ENCODE measurements around the gene FAM168A. TPM values are rescaled to one million over a fixed set of nuclear protein-coding genes. Genes with fewer than 3 reads are reported as not detected.

Gene FAM168A
- polyA plus RNA-seq, 2 of the 4 experiments (the other 2 are of a cell fraction), result 15.3 to 19.2 TPM

DNA sequence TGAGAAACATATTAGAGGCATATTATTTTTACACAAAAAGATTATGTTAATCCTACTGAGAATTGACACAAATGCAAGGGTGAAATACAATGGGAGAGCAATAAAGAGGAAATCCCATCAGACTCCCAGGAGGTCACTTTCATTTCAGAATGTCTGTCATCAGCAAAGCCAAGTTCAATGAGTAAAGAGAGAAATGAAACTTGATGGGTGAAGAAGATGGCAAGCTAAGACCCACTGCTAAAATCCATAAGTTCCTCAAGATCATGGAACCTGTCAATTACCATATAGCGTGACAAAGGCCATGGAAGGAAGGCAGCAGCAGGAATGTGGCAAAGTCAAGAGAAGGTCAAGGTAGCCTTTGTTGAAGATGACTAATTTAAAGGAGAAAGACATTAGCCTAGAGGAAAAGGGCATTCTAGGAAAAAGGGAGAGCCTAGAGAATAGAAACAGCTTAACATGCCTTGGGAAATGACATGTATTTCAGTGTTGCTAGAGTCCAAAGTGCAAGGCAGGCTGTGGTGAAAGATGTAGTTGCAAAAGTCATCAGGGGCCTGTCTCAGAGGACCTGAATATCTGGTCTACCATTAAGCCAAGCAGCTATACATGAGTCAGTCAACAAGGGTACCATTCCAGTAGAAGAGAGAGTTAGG, 43.1 kb downstream of the FAM168A start:
- peak overlapping the region; percentile 8; the same call in 1 of the 3 replicates for H3K4me2 ChIP-seq
- ChIA-PET POLR2A (no interaction called here), CTCF (interaction anchor here (1.2 to 1.8 kb wide), 4 partner anchors 24 to 204 kb away, joined by 3 to 4 read pairs (median 4); no protein-coding TSS in a partner anchor)
- FAIRE-seq (no peak), DNase-seq (ENCODE audit: low read depth in 1 of 2, low spot score in 1 of 2) (no peak), ATAC-seq (no peak)
- H3K9me3 ChIP-seq, result no peaks in the 10 kb centered on the region
- no peak overlapping the region for H3K27ac ChIP-seq
- no peak overlapping the region for H3K4me3 ChIP-seq
- peaks cover 8% of the 10 kb centered on the region; the same call in 2 of the 3 replicates for H3K4me1 ChIP-seq
- 97% methylated on average over 1 of the region's 1 CpG for WGBS (ENCODE audit: missing lambda C conversion rate)
- no peak for TF ChIP-seq ZSCAN20 (CRISPR knock-in tag; IDR thresholded peaks at IDR 0.05)
- no peak for TF ChIP-seq PBX3 (IDR thresholded peaks at IDR 0.05)
- TF ChIP-seq POLR2A (IDR thresholded peaks at IDR 0.05; ENCODE audit: low read length), result no peak

GRCh38 chr11:73553266-73553665, 44.6 kb downstream of the FAM168A start:
- DNase-seq (ENCODE audit: low read depth in 1 of 2, low spot score in 1 of 2), result no peak
- H3K4me1 ChIP-seq, result peaks cover 8% of the 10 kb centered on the region; the same call in 2 of the 3 replicates
- H3K4me3 ChIP-seq, result no peak overlapping the region
- no peak for FAIRE-seq
- H3K27ac ChIP-seq, result no peak overlapping the region
- POLR2A ChIA-PET, result no interaction called here
- WGBS (ENCODE audit: missing lambda C conversion rate), result 92% methylated on average over 2 of the region's 2 CpGs
- ATAC-seq, result no peak
- no peak overlapping the region for H3K4me2 ChIP-seq
- CTCF ChIA-PET, result interaction anchor here (0.6 to 1.3 kb wide), 2 partner anchors 107 to 897 kb away, joined by 3 read pairs; no protein-coding TSS in a partner anchor
- TF ChIP-seq, protein P1, sequence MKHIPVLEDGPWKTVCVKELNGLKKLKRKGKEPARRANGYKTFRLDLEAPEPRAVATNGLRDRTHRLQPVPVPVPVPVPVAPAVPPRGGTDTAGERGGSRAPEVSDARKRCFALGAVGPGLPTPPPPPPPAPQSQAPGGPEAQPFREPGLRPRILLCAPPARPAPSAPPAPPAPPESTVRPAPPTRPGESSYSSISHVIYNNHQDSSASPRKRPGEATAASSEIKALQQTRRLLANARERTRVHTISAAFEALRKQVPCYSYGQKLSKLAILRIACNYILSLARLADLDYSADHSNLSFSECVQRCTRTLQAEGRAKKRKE (CRISPR knock-in tag; IDR thresholded peaks at IDR 0.05; ENCODE audit: low read depth), result no peak
- no peak for TF ChIP-seq HEYL (CRISPR knock-in tag; IDR thresholded peaks at IDR 0.05)
- TF ChIP-seq ZNF302 (CRISPR knock-in tag; IDR thresholded peaks at IDR 0.05), result no peak
- TF ChIP-seq, protein P2, sequence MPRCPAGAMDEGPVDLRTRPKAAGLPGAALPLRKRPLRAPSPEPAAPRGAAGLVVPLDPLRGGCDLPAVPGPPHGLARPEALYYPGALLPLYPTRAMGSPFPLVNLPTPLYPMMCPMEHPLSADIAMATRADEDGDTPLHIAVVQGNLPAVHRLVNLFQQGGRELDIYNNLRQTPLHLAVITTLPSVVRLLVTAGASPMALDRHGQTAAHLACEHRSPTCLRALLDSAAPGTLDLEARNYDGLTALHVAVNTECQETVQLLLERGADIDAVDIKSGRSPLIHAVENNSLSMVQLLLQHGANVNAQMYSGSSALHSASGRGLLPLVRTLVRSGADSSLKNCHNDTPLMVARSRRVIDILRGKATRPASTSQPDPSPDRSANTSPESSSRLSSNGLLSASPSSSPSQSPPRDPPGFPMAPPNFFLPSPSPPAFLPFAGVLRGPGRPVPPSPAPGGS (IDR thresholded peaks at IDR 0.05), result no peak
- no peak for TF ChIP-seq SREBF2 (IDR thresholded peaks at IDR 0.05)
- TF ChIP-seq MAZ (IDR thresholded peaks at IDR 0.05; ENCODE audit: borderline replicate concordance, low read depth, low read length), result no peak
- no peak for TF ChIP-seq RAD21 (conservative IDR thresholded peaks at IDR 0.05 in 1 of 2, IDR thresholded peaks at IDR 0.05 in 1 of 2)
- no peak for TF ChIP-seq MYC (IDR thresholded peaks at IDR 0.05; ENCODE audit: borderline replicate concordance, low read length)
- no peak for TF ChIP-seq HES2 (IDR thresholded peaks at IDR 0.05)
- TF ChIP-seq, protein P3, sequence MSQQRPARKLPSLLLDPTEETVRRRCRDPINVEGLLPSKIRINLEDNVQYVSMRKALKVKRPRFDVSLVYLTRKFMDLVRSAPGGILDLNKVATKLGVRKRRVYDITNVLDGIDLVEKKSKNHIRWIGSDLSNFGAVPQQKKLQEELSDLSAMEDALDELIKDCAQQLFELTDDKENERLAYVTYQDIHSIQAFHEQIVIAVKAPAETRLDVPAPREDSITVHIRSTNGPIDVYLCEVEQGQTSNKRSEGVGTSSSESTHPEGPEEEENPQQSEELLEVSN (IDR thresholded peaks at IDR 0.05; ENCODE audit: borderline replicate concordance, low read depth), result no peak
- no peak for TF ChIP-seq HOXB5 (CRISPR knock-in tag; IDR thresholded peaks at IDR 0.05)
- no peaks in the 10 kb centered on the region for H3K9me3 ChIP-seq

DNA sequence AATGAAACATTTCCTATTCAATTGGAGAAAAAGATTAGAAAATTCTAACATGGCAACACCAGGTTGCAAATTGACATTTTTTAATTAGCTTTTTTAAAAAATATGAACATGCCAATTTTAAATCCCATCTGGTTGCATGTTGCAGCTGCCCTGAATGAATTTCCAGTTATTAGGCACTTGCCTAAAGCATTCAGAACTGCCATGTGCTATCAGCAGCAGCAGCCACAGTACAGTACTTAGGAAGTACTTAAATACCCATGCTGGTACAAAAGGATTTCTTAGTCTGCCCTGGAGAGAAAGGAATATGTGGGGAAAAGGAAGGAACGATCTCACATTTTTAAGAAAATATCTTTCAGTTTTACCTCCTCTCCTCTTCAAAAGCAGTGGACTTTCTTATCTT, 46.2 kb downstream of the FAM168A start:
- FAIRE-seq, result no peak
- ChIA-PET POLR2A (no interaction called here), CTCF (interaction anchor here (1.0 to 1.2 kb wide), 2 partner anchors 14 kb away, joined by 3 to 5 read pairs; no protein-coding TSS in a partner anchor)
- WGBS (ENCODE audit: missing lambda C conversion rate), result 80% methylated on average over 1 of the region's 1 CpG
- no peak for DNase-seq (ENCODE audit: low read depth in 1 of 2, low spot score in 1 of 2)
- H3K4me3 ChIP-seq, result no peak overlapping the region
- TF ChIP-seq FOSL2 (IDR thresholded peaks at IDR 0.05), result no peak
- TF ChIP-seq FOSL2 (CRISPR knock-in tag; IDR thresholded peaks at IDR 0.05), result no peak
- no peaks in the 10 kb centered on the region for H3K9me3 ChIP-seq
- no peak overlapping the region for H3K27ac ChIP-seq
- peaks cover 8% of the 10 kb centered on the region; the same call in 2 of the 3 replicates for H3K4me1 ChIP-seq
- H3K4me2 ChIP-seq, result no peak overlapping the region
- no peak for ATAC-seq

Data from A549 (cell line).